Stomach (tissue), 9 donors: ENCODE measurements around the gene AFF1. TPM values are rescaled to one million over a fixed set of nuclear protein-coding genes. Genes with fewer than 3 reads are reported as not detected.

Experiments used
- DNase-seq, 2 donors: peaks; one replicate each; pipeline versions ENCODE4 v3.0.0 to v3.0.0-alpha.2; 2013 to 2019
- H3K27ac ChIP-seq, 5 donors: fragments of 200-600 bp in 4 of 5; sonication (generic) in 4 of 5; one replicate each; pipeline ENCODE4 v1.5.1; 2013 to 2019; ENCODE audit warnings: mild to moderate bottlenecking in 1 of 5, moderate library complexity in 1 of 5
- H3K27me3 ChIP-seq, 3 donors: fragments of 200-600 bp; sonication (generic); one replicate each; pipeline ENCODE4 v1.5.1; 2017 to 2019; ENCODE audit warnings: mixed run types in 1 of 3
- H3K36me3 ChIP-seq, 4 donors: fragments of 200-600 bp; sonication (generic); 1 replicate in 3 of 4; 2 replicates in 1 of 4; pipeline ENCODE4 v1.5.1; 2016 to 2019
- H3K4me1 ChIP-seq, 4 donors: fragments of 200-600 bp; sonication (generic); one replicate each; pipeline ENCODE4 v1.5.1; 2016 to 2019
- H3K4me3 ChIP-seq, 4 donors: fragments of 200-600 bp; sonication (generic) in 3 of 4; one replicate each; pipeline ENCODE4 v1.5.1; 2016 to 2019; ENCODE audit warnings: mild to moderate bottlenecking in 1 of 4
- H3K9me3 ChIP-seq, 4 donors: fragments of 200-600 bp; sonication (generic); one replicate each; pipeline ENCODE4 v1.5.1; 2016 to 2019
- EP300 ChIP-seq: sonication (generic); formaldehyde crosslinking; IDR thresholded peaks from one replicate; pipeline ENCODE4 v1.6.1; 2017; ENCODE audit warnings: antibody characterized with exemption
- POLR2A ChIP-seq, 4 donors: fragments of 450-650 bp; IDR thresholded peaks; one replicate each; pipeline ENCODE4 v1.6.1; 2016; ENCODE audit warnings: antibody characterized with exemption in 4 of 4, control low read depth in 2 of 4, mild to moderate bottlenecking in 1 of 4, moderate library complexity in 1 of 4
- POLR2AphosphoS5 ChIP-seq, 3 donors: sonication (generic); formaldehyde crosslinking; IDR thresholded peaks; one replicate each; pipeline ENCODE4 v1.6.1; 2016; ENCODE audit warnings: antibody characterized with exemption in 3 of 3
- WGBS, 5 donors: extraction: QIAGEN DNeasy Blood & Tissue Kit in 3 of 5; methylation state at CpG; one replicate each; pipeline versions ENCODE4 v1.1.5 to v1.1.7; 2013 to 2018; 5-methylcytosine and 5-hydroxymethylcytosine counted together
- intact Hi-C: fragments of 100-400 bp; cut with DNase I; formaldehyde crosslinking; loops from one replicate; pipeline ENCODE4 v1.15.1; 2023; ENCODE audit warnings: low total_unique reads
- polyA plus RNA-seq, 3 donors: library from polyadenylated mRNA; stranded (reverse); fragments of 200-250 nt; gene quantifications; one replicate each; pipeline ENCODE4 v1.2.3, GENCODE V29; 2013
- total RNA-seq, 5 donors: library from RNA; depleted of rRNA; stranded (reverse); fragments of >200 nt; gene quantifications; one replicate each; pipeline versions ENCODE4 v1.1.0 to v1.2.3, GENCODE V29; 2014 to 2016
- TF ChIP-seq, protein P1 (sequence below), 7 experiments: fragments of 450-650 bp in 4 of 7; fragments of 200-600 bp in 3 of 7; sonication (generic) in 3 of 7; IDR thresholded peaks; one replicate each; pipeline ENCODE4 v1.5.1; 2016 to 2019; ENCODE audit warnings: antibody characterized with exemption in 7 of 7, control low read depth in 2 of 7, mild to moderate bottlenecking in 1 of 7
- donor health status: healthy with polysubstance abuse.
- donor health status: Bipolar disorder and iron deficiency.
- donor health status: healthy.

The AFF1 gene
- total and polyA plus RNA-seq, 8 donors: 6.9 to 177 (median 59.1) TPM

DNA sequence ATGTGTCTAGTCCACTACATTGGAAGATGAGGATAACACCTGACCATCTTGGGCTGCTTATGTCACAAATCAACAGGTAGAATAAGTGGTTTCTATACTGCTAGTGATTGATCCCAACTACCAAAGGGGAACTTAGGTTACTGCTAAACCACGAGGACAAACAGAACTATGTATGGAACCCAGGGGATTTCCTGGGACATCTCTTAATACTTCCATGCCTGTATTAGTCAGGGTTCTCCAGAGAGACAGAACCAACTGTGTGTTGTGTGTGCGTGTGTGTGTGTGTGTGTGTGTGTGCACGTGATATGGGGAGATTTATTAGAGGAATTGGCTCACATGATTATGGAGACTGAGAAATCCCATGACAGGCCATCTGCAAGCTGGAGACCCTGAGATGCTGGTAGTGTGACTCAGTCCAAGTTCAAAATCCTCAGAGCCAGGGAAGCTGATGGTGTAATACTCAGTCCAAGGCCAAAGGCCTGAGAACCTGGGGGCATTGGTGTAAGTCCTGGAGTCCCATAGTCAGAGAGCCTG is 16.2 kb upstream of the AFF1 start:
- Histone ChIP-seq H3K36me3 (peaks cover 0 to 11% (median 0%) of the 10 kb centered on the region in 4 donors), H3K4me3 (no peak overlapping the region), H3K4me1 (peaks cover 0 to 9% (median 3%) of the 10 kb centered on the region in 4 donors), H3K27me3 (no peaks in the 10 kb centered on the region), H3K9me3 (no peaks in the 10 kb centered on the region), H3K27ac (no peak overlapping the region)
- no peak for DNase-seq
- 22 to 69% (median 49%) methylated on average over 3 of the region's 3 CpGs for WGBS, 5 donors
- intact Hi-C loops: no loop called here
- TF ChIP-seq EP300 (no peak), POLR2A (IDR thresholded peaks at IDR 0.05) (no peak), POLR2AphosphoS5 (IDR thresholded peaks at IDR 0.05) (no peak)
- TF ChIP-seq, protein P1, sequence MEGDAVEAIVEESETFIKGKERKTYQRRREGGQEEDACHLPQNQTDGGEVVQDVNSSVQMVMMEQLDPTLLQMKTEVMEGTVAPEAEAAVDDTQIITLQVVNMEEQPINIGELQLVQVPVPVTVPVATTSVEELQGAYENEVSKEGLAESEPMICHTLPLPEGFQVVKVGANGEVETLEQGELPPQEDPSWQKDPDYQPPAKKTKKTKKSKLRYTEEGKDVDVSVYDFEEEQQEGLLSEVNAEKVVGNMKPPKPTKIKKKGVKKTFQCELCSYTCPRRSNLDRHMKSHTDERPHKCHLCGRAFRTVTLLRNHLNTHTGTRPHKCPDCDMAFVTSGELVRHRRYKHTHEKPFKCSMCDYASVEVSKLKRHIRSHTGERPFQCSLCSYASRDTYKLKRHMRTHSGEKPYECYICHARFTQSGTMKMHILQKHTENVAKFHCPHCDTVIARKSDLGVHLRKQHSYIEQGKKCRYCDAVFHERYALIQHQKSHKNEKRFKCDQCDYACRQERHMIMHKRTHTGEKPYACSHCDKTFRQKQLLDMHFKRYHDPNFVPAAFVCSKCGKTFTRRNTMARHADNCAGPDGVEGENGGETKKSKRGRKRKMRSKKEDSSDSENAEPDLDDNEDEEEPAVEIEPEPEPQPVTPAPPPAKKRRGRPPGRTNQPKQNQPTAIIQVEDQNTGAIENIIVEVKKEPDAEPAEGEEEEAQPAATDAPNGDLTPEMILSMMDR (IDR thresholded peaks at IDR 0.05): no peak

DNA sequence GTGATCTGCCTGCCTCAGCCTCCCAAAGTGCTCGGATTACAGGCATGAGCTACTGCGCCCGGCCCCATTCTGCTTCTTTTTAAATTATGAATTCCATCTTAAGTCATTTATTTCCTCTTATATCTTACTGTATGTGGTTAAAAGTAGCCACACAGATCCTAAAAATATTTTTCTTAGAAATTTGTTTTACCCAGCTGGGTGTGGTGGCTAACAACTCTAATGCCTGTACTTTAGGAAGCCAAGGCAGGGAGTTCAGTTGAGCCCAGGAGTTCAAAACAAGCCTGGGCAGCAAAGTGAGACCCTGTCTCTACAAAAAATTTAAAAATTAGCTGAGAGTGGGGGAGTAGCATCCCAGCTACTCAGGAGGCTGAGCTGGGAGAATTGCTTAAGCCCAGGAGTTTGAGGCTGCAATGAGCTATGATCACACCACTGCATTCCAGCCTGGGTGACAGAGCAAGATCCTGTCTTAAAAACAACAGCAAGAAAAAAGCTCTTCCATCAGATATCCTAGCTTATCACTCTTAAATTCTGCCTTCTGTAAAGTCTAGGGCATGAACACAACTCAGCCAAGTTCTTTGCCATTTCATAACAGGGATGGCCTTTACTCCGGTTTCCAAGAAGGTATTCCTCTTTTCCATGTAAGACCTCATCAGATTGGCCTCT is 15.1 kb upstream of the AFF1 start:
- WGBS, 5 donors: 88 to 96% (median 95%) methylated on average over 4 of the region's 4 CpGs
- Histone ChIP-seq H3K27ac (no peak overlapping the region), H3K4me1 (peaks cover 0 to 10% (median 3%) of the 10 kb centered on the region in 4 donors)

GRCh38 chr4:86921608-86922252 is 13.1 kb upstream of the AFF1 start:
- Histone ChIP-seq H3K27me3 (no peaks in the 10 kb centered on the region), H3K27ac (no peak overlapping the region), H3K4me3 (no peak overlapping the region), H3K4me1 (peaks cover 0 to 20% (median 3%) of the 10 kb centered on the region in 4 donors), H3K36me3 (peaks cover 0 to 11% (median 1%) of the 10 kb centered on the region in 4 donors), H3K9me3 (no peaks in the 10 kb centered on the region)
- TF ChIP-seq EP300: no peak
- TF ChIP-seq POLR2A (IDR thresholded peaks at IDR 0.05): no peak
- TF ChIP-seq POLR2AphosphoS5 (IDR thresholded peaks at IDR 0.05): no peak
- TF ChIP-seq, protein P1 (IDR thresholded peaks at IDR 0.05): no peak
- DNase-seq: no peak
- 89 to 100% (median 93%) methylated on average over 1 of the region's 1 CpG for WGBS, 5 donors
- intact Hi-C loops: loop anchor here (10.0 kb wide), 2 partner anchors 173 to 303 kb away; partner anchors contain the start of gene KLHL8

More for the DNA sequence above, 15.1 kb upstream of the AFF1 start:
- no peaks in the 10 kb centered on the region for H3K9me3 ChIP-seq
- peaks cover 0 to 11% (median 0%) of the 10 kb centered on the region in 4 donors for H3K36me3 ChIP-seq
- no peaks in the 10 kb centered on the region for H3K27me3 ChIP-seq
- TF ChIP-seq, protein P1 (IDR thresholded peaks at IDR 0.05): no peak
- no peak for TF ChIP-seq POLR2AphosphoS5 (IDR thresholded peaks at IDR 0.05)
- TF ChIP-seq EP300: no peak
- no peak for TF ChIP-seq POLR2A (IDR thresholded peaks at IDR 0.05)
- no peak for DNase-seq
- no peak overlapping the region for H3K4me3 ChIP-seq
- intact Hi-C loops: loop anchor here (10.0 kb wide), 2 partner anchors 175 to 305 kb away; partner anchors contain the start of gene KLHL8

DNA sequence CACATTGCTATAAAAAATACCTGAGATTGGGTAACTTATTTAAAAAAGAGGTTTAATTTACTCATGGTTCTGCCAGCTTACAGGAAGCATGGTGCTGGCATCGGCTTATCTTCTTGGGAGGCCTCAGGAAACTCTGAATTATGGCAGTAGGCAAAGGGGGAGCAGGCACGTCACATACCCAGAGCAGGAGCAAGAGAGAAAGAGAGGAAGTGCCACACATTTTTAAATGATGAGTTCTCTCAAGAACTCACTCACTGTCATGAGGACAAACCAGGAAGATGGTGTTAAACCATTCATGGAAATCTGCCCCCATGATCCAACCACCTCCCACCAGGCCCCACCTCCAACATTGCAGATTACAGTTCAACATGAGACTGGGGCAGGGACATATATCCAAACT is 10.0 kb upstream of the AFF1 start:
- intact Hi-C loops: loop anchor here (10.0 kb wide), 2 partner anchors 170 to 300 kb away; partner anchors contain the start of gene KLHL8
- H3K27ac ChIP-seq: no peak overlapping the region
- WGBS, 5 donors: 17 to 35% (median 26%) methylated on average over 2 of the region's 2 CpGs

More for the DNA sequence above, 10.0 kb upstream of the AFF1 start:
- no peaks in the 10 kb centered on the region for H3K27me3 ChIP-seq
- no peaks in the 10 kb centered on the region for H3K9me3 ChIP-seq
- no peak for TF ChIP-seq POLR2A (IDR thresholded peaks at IDR 0.05)
- TF ChIP-seq EP300: no peak
- TF ChIP-seq, protein P1 (IDR thresholded peaks at IDR 0.05): no peak
- TF ChIP-seq POLR2AphosphoS5 (IDR thresholded peaks at IDR 0.05): no peak
- H3K4me1 ChIP-seq: peaks cover 0 to 38% (median 5%) of the 10 kb centered on the region in 4 donors
- H3K4me3 ChIP-seq: no peak overlapping the region
- no peak for DNase-seq
- peaks cover 0 to 3% (median 1%) of the 10 kb centered on the region in 4 donors for H3K36me3 ChIP-seq
